HL-60 (cell line): Measurements from ENCODE around the gene RNF152.

ENCODE experiments used
- DNase-seq, 2 experiments: peaks; one replicate each; pipeline ENCODE4 v3.0.0-alpha.2; 2010 to 2020; ENCODE audit warnings: low read depth in 1 of 2, low spot score in 1 of 2
- H3K27ac ChIP-seq: fragments of 250-450 bp; sonication (Bioruptor Pico); replicated peaks from 2 replicates; pipeline ENCODE4 v1.5.1; 2020; ENCODE audit warnings: mild to moderate bottlenecking, moderate library complexity
- H3K27me3 ChIP-seq: fragments of 250-450 bp; sonication (Bioruptor Pico); 2 replicates; pipeline ENCODE4 v1.5.1; 2021; ENCODE audit warnings: mild to moderate bottlenecking, moderate library complexity; ENCODE audit not compliant: insufficient read depth, poor library complexity, severe bottlenecking
- H3K4me3 ChIP-seq: replicated peaks from 2 replicates; pipeline ENCODE4 v1.5.1; 2011; ENCODE audit warnings: mild to moderate bottlenecking, control low read depth, low read length; ENCODE audit not compliant: insufficient read depth
- GABPA ChIP-seq: IDR thresholded peaks from 2 replicates; pipeline ENCODE4 v1.6.1; 2012; ENCODE audit warnings: low read depth
- POLR2AphosphoS5 ChIP-seq: IDR thresholded peaks from 2 replicates; pipeline ENCODE4 v1.6.1; 2012; ENCODE audit warnings: low read depth
- REST ChIP-seq: IDR thresholded peaks from 2 replicates; pipeline ENCODE4 v1.6.1; 2012; ENCODE audit warnings: low read depth; ENCODE audit not compliant: insufficient replicate concordance
- SPI1 ChIP-seq: IDR thresholded peaks from 2 replicates; pipeline ENCODE4 v1.6.1; 2012; ENCODE audit warnings: low read depth, mild to moderate bottlenecking, borderline replicate concordance
- TF ChIP-seq, protein P1 (sequence below): IDR thresholded peaks from one replicate; pipeline ENCODE4 v1.5.1; 2011; ENCODE audit warnings: low read length, control low read depth, inconsistent platforms; ENCODE audit not compliant: insufficient read depth

Gene RNF152

DNA sequence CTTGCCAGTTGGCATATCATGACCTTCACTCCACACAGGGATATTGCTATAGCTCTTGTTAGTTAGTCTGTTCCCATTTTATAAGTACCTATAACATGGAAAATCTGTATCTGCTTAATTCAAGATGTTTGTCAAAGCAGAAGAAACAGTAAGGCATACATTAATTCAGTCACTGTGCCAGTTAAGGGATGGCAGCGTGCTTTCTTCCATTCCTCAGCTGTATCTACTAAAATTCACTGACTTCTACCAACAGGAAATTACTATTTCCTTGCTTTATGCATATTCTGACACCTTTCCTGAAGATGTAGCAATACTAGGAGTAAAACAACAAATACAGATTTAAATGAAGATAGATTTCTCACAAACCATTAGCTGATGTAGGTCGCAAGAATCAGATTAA lies 59.9 kb downstream of the RNF152 start:
- DNase-seq, result no peak

GRCh38 chr18:61831071-61831470 lies 61.7 kb downstream of the RNF152 start:
- H3K27ac ChIP-seq, result no peak overlapping the region
- no peak for DNase-seq
- TF ChIP-seq SPI1 (no peak), POLR2AphosphoS5 (no peak), GABPA (no peak), REST (no peak)
- TF ChIP-seq, protein P1, sequence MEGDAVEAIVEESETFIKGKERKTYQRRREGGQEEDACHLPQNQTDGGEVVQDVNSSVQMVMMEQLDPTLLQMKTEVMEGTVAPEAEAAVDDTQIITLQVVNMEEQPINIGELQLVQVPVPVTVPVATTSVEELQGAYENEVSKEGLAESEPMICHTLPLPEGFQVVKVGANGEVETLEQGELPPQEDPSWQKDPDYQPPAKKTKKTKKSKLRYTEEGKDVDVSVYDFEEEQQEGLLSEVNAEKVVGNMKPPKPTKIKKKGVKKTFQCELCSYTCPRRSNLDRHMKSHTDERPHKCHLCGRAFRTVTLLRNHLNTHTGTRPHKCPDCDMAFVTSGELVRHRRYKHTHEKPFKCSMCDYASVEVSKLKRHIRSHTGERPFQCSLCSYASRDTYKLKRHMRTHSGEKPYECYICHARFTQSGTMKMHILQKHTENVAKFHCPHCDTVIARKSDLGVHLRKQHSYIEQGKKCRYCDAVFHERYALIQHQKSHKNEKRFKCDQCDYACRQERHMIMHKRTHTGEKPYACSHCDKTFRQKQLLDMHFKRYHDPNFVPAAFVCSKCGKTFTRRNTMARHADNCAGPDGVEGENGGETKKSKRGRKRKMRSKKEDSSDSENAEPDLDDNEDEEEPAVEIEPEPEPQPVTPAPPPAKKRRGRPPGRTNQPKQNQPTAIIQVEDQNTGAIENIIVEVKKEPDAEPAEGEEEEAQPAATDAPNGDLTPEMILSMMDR, result no peak
- H3K27me3 ChIP-seq, result no peaks in the 10 kb centered on the region
- H3K4me3 ChIP-seq, result no peak overlapping the region

More for the DNA sequence above, 59.9 kb downstream of the RNF152 start:
- Histone ChIP-seq H3K27ac (no peak overlapping the region), H3K4me3 (no peak overlapping the region), H3K27me3 (no peaks in the 10 kb centered on the region)
- TF ChIP-seq, protein P1, result no peak
- no peak for TF ChIP-seq SPI1

- no peak overlapping the region for H3K27ac ChIP-seq
- DNase-seq, result no peak
- TF ChIP-seq GABPA (no peak), SPI1 (no peak), POLR2AphosphoS5 (no peak), REST (no peak)
- TF ChIP-seq, protein P1, result no peak
- no peak overlapping the region for H3K4me3 ChIP-seq
- H3K27me3 ChIP-seq, result no peaks in the 10 kb centered on the region
These were observed 63.7 kb downstream of the RNF152 start for GRCh38 chr18:61829108-61829507.

DNA sequence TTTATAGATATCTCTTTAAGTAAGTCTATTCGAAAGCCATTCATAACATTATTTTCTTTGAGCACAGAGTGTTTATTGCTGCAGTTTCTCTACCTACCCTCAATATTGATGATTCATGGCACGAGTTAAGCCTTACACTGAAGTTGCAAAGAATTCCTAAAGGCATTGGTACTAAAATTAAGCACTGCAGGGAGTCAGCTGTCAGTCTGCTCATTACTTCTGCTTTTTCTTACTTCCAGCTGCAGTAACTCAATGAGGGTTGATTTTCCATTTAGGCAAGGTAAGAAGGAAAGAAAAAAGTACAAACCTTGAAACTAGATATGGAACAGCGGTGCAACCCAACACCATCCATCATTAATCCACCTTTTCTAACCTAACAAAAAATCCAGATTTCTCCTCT lies 65.2 kb downstream of the RNF152 start:
- DNase-seq, result no peak
- Histone ChIP-seq H3K27ac (no peak overlapping the region), H3K4me3 (no peak overlapping the region), H3K27me3 (no peaks in the 10 kb centered on the region)
- TF ChIP-seq SPI1 (no peak), POLR2AphosphoS5 (no peak), REST (no peak), GABPA (no peak)
- TF ChIP-seq, protein P1, result no peak
